HG03558 (cell line): ENCODE data around the gene ANKRD50.

Experiments
- ATAC-seq: cut with Tn5 transposase; IDR thresholded peaks from one replicate; pipeline ENCODE4 v1.9.1; 2021; ENCODE audit warnings: moderate number of reproducible peaks; ENCODE audit not compliant: unreplicated experiment; ENCODE audit errors: extremely low read depth

Gene ANKRD50

GRCh38 chr4:124710911-124711310 lies 1.6 kb downstream of the ANKRD50 start:
- ATAC-seq: no peak

- no peak for ATAC-seq
Measured at GRCh38 chr4:124710015-124710741, 2.4 kb downstream of the ANKRD50 start.

DNA sequence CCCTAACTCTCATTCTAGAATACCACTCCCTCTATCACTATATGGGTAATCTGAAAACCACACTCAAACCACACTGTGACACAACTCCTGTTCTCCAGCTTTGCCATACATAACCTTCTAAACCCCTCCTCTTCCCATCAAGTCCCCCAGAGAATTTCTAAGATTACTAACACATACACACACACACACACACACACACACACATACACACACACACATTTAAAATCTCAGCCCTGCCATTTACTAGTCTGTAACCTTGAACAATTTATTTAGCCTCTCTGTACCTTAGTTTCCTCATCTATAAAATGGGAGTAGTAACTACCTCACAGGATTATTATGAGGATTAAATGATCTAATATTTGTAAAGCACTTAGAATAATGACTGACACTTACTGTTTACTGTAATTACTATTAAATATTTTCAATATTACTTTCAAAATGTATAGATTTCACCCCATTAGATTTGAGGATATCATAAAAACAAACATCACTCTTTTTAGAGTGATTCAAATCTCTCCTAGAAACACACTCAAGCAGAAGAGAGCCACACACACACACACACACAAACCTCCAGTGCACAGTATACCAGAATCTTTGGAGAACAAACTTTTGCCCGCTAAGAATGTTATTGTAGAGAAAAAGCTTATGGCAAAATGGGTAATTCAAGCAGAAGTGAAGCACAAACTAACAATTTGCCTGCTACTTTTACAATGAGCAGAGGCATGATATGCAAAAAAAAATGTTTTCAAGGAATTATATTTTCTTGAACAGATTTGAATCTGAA lies 3.8 kb downstream of the ANKRD50 start:
- ATAC-seq: no peak

DNA sequence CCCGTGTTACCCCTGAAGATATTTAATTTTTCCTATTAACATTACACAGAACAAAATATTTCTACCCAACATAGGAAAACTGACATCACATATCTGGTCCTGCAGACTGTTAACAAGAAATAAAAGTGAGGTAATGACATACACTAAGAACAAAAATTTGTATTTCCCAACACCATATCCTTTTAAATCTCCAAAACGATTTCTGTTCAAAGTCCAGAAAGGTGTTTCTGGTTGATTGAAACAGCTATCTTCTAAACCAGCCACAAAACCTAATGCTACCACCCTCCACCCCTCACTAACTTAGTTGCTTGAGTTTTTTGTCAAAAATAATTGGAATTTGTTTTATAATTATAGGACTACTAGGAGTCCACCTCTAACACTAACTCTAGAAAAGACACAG lies 7.1 kb downstream of the ANKRD50 start:
- ATAC-seq: no peak

GRCh38 chr4:124703154-124703553 lies 9.4 kb downstream of the ANKRD50 start:
- ATAC-seq: no peak

- no peak for ATAC-seq
Measured at GRCh38 chr4:124697441-124697840, 15.1 kb downstream of the ANKRD50 start.

DNA sequence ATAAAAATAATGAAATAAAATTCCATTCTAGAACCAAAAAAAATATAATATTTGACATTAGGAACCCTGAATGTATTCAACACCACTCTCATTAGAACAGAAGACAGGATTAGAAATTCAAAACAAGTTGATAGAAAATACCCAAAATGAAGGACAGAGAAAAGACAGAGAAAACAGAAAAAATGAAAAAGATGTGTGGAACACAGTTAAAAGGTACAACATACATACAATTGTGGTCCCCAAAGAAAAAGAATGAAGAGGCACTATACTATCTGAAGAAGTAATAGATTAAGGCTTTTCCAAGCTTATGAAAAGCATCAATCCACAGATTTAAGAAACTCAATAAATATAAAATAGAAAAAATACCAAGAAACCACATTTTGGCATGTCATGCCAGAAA lies 16.4 kb downstream of the ANKRD50 start:
- no peak for ATAC-seq

- ATAC-seq: no peak
Measured at GRCh38 chr4:124694946-124695598, 17.5 kb downstream of the ANKRD50 start.

DNA sequence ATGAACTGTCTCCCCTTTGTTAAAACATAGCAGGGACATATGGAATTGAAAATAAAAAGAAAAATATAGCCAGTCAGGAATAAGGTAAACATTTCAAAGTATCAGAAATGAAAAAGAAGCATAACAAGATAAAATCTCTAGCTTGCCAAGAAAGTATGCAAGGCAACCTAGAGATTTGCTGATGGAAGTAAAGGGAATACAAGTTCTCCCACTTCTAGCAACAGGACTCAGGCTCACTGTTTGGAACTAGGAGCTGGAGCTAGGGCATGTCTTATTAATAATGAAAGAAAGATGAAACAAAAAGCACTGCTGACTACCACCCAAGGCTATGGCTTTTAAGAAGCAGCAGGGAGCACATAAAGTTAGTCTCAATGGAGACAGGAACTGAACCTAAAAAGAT lies 18.2 kb downstream of the ANKRD50 start:
- ATAC-seq: no peak

- no peak for ATAC-seq
Measured at GRCh38 chr4:124691801-124692200, 20.7 kb downstream of the ANKRD50 start.

- ATAC-seq: no peak
Measured at GRCh38 chr4:124686279-124686678, 26.3 kb downstream of the ANKRD50 start.

- ATAC-seq: no peak
Measured at GRCh38 chr4:124685851-124686250, 26.7 kb downstream of the ANKRD50 start.

- ATAC-seq: no peak
Measured at GRCh38 chr4:124684301-124684700, 28.2 kb downstream of the ANKRD50 start.

DNA sequence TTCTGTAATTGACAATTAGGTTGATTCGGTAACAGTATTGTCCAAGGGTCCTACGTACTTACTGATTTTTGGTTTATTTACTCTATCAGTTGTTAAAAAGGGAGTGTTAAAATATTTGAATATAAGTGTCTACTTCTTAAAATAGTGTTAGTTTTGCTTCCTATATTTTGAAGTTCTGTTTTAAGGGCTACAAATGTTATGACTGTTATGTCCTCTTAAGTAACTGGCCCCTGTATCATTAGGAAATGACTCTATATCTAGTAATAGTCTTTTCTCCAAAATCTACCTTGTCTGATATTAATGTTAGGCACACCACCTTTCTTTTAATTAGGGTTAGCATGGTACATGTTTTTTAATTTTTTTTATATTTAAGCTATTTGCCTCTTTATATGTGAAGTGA lies 30.1 kb downstream of the ANKRD50 start:
- ATAC-seq: no peak

GRCh38 chr4:124666496-124666895 lies 46.0 kb downstream of the ANKRD50 start:
- ATAC-seq: no peak

- ATAC-seq: no peak
Measured at GRCh38 chr4:124658795-124659194, 53.7 kb downstream of the ANKRD50 start.

DNA sequence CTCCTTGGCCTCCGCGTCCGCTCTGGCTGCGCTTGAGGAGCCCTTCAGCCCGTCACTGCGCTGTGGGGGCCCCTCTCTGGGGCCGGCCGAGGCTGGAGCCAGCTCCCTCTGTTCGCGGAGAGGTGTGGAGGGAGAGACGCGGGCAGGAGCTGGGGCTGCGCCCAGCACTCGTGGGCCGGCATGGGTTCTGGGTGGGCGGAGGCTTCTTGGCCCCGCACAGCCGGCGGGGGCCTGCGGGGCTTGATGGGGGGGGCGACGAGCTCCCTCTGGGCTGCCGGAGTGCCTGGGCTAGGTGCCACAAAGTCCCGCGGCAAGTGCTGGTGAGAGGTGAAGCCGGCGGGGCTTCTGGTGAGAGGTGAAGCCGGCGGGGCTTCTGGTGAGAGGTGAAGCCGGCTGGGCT lies 61.9 kb downstream of the ANKRD50 start:
- no peak for ATAC-seq

- no peak for ATAC-seq
Measured at GRCh38 chr4:124647599-124647998, 64.9 kb downstream of the ANKRD50 start.

- ATAC-seq: no peak
Measured at GRCh38 chr4:124644621-124645020, 67.9 kb downstream of the ANKRD50 start.

DNA sequence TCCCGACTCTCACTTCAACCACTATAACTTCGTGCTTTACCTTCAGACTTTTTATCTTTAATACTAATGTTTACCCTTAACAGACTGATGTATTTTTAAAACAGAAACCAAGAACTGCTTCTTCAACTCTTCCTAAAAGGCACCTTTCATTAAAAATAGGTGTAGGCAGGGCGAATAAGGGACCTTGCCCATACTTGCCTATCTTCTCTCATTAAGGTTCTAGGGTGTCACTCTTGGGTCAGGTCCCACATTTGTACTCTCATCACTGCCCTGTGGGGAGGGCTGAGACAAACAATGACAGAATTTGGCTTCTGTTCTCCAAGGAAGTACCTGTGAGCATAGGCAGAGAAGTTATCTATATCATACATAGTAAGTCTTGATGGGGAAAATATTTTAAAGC lies 69.7 kb downstream of the ANKRD50 start:
- no peak for ATAC-seq

GRCh38 chr4:124641715-124642381 lies 70.7 kb downstream of the ANKRD50 start:
- no peak for ATAC-seq
